IPS-18c (cell line): ENCODE measurements around the gene APPBP2.
"Not testable (repeated sequence)": the region's sequence is repeated elsewhere in the genome, so short reads cannot be mapped to it uniquely, and the experiment has no call there.

Experiments used
- H3K4me3 ChIP-seq: 2 replicates; pipeline ENCODE4 v1.7.0; 2013; ENCODE audit warnings: low read depth, mild to moderate bottlenecking, low read length, moderate library complexity; ENCODE audit not compliant: insufficient read depth
- H3K9me3 ChIP-seq: one replicate; pipeline ENCODE4 v1.6.1; 2013; ENCODE audit warnings: mild to moderate bottlenecking, low read length, moderate library complexity; ENCODE audit not compliant: control insufficient read depth, insufficient read depth

APPBP2 gene

DNA sequence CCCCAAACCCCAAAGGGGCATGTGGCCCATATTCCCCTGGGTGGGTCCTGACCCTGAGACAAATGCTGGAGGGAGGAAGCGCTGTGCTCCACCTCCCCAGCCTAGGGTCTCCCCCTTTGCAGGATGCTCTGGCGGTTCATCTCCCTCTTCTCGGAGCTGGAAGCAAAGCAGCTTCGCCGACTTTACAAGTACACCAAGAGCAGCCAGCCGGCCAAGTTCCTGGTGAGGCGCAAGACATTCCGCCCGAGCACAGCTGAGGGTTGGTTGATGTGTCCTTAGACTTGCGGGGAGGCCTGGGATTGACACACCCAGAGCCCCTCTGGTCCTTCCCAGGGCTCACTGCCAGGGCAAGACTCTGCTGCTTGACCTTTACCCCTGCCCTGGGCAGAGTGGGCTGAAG is 99.4 kb downstream of the APPBP2 start:
- Histone ChIP-seq H3K9me3 (no peaks in the 10 kb centered on the region), H3K4me3 (no peak overlapping the region)

DNA sequence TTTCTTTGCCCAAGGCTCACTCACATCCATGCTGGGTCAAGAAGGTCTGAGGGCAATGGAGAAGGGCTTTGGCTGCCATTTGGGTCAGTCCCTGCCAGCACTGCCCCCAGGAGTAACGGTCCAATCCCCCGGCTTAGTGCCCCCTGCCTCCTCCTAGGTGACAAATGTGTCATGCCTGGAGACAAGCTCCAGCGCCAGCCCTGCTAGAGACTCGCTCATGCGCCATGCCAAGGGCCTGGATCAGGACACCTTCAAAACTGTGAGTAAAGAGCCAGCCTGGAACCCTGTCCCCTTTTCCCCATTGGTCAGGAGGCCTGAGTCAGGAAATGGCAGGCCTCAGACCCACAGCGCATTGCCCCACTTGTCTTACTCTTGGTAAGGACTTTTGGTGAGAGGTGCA is 100.4 kb downstream of the APPBP2 start:
- no peaks in the 10 kb centered on the region for H3K9me3 ChIP-seq
- H3K4me3 ChIP-seq = no peak overlapping the region

DNA sequence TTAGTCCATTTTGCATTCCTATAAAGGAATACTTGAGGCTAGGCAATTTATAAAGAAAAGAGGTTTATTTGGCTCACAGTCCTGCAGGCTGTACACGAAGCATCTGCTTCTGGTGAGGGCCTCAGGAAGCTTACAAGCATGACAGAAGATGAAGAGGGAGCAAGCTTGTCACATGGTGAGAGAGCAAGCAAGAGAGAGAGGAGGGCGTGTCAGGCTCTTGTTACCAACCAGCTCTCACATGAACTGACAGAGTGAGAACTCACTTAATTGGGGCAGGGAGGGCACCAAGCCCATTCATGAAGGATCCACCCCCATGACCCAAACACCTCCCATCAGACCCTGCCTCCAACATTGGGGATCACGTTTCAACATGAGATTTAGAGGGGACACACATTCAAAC is 102.2 kb downstream of the APPBP2 start:
- H3K9me3 ChIP-seq = no peaks in the 10 kb centered on the region

DNA sequence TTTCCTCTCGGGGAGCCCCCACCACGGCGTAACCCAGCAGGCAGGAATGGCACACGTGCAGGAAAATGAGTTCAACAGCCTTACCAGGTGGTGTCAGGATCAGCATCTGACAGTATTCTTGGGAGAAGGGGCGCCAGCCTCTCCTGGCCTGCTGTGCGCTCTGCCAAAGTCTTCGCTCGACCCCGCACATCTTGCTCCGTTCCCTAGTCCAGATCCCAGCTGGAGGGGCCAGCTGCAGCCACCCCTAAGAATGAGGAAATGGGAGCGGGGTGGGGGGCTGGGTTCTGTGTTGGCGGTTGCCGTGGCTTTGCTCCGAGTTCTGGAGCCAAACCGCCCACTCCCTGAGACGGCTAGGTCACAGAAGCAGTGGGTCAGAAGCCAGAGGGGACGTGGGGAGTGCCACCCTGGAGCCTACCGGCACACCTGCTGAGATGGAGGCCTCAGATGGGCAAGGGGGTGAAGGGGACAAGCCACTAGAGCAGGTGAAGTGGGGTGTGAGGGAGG is 103.8 kb downstream of the APPBP2 start, which contains the start of gene CHCT1:
TSS of gene CHCT1 (plus strand) at position 328 of the 504 bp plus-strand sequence. CDS start at position 432, 104 bp downstream.
- Histone ChIP-seq H3K4me3 (peak within 1 kb of the TSS; percentile 76), H3K9me3 (no peaks in the 10 kb centered on the region)

More for the DNA sequence above, 102.2 kb downstream of the APPBP2 start:
- H3K4me3 ChIP-seq = no peak overlapping the region

DNA sequence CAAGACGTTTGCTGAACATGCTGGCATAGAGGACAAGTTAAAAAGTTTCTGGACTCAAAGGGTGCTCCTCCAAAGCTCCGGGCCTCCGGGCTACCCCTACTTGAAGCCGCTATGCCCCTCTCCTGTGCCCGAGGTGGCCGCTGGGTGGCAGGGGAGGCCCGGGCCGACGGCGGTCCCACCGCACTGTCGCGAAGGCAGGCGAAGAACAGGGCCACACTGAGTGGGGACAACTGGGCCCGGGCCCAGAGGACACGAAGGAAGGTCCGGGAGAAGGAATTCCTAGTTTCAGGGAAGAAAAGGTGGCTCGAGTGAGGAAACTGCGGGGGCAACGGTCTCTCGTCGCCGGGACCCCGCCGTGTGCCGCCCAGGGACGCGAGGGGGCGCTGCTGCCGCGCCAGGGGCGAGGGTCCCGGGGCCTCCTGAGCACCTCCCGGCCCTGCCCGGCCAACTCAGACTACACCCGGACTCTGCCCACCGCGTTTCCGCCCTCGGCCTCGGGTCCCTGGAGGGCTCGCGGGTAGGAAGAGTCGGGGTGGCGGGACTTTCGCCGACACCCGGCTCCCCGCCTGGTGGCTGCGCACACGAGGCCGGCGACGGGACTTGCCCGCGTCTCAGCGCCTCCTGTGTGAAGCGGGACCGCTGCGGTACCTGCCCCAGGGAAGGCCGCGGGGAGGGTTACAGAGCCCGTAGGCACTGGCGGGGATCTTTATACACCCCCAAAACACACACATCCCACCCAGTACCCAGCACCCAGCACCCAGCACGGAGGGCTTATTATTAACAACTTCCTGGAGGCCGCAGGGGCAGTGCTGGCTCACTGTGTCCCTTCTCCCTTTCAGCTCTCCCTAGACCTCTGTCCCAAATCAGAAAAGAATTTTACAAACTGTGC is 104.5 kb downstream of the APPBP2 start:
- Histone ChIP-seq H3K9me3 (no peaks in the 10 kb centered on the region), H3K4me3 (peak overlapping the region; percentile 76)

DNA sequence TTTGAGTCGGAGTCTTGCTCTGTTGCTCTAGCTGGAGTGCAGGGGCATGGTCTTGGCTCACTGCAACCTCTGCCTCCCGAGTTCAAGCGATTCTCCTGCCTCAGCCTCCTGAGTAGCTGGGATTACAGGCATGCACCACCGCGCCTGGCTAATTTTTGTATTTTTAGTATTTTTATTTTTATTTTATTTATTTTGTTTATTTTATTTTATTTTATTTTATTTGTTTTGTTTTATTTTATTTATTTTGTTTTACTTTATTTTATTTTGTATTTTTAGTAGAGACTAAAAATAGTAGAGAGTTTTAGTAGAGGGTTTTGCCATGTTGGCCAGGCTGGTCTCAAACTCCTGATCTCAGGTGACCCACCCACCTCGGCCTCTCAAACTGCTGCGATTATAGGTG is 106.2 kb downstream of the APPBP2 start:
- H3K4me3 ChIP-seq, H3K9me3 ChIP-seq: not testable (repeated sequence)

DNA sequence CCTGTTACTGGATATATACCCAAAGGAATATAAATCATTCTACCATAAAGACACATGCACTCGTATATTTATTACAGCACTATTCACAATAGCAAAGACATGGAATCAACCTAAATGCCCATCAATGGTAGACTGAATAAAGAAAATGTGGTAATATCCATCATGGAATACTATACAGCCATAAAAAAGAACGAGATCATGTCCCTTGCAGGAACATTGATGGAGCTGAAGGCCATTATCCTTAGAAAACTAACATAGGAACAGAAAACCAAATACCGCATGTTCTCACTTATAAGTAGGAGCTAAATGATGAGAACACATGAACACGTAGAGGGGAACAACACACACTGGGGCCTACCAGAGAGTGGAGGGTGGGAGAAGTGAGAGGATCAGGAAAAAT is 107.0 kb downstream of the APPBP2 start:
- not testable (repeated sequence) for H3K4me3 ChIP-seq, H3K9me3 ChIP-seq

DNA sequence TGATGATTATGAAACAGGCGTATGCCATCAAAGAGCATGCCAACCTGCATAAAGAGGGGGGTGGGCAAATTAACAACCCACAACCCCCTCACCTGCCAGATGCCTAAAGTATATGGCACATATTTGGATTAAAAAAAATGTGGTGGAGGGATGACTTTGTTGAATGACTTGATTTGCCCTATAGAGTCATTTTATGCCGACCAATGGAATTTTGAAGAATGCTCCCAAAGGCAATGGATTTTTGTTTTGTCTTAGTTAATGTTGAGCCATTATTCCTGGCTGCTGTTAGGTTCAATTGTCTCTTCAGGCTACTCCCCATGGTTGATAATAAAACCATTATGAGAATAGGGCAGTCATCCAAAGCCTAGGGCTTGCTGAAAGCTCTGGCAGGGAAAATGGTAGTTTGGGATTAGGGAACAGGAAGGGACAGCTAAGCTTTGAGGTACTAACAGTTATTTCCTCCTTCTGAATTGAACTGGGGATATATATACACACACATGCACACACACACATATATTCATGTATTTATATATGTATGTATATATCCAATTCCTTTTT is 109.6 kb downstream of the APPBP2 start:
- Histone ChIP-seq H3K9me3 (no peaks in the 10 kb centered on the region), H3K4me3 (no peak overlapping the region)

DNA sequence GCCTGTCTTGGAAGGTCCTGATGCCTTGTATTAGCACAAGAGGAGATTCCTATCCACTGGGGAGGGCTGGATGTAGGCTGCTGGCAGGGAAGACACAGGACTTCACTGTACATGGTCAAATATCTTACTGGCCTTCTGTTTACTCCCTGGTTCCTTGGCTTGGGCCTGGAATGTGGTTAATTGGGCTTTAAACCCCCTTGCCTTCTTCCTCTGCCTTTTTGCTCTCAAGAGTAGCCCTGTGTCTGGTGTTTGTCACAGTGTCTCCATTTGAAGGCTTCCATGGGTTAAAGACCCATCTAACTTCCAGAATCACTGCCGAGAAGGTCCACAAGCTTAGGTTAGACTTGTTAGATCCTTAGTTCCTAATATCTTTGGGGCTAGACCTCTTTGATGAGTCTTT is 110.9 kb downstream of the APPBP2 start:
- Histone ChIP-seq H3K4me3 (no peak overlapping the region), H3K9me3 (no peaks in the 10 kb centered on the region)

DNA sequence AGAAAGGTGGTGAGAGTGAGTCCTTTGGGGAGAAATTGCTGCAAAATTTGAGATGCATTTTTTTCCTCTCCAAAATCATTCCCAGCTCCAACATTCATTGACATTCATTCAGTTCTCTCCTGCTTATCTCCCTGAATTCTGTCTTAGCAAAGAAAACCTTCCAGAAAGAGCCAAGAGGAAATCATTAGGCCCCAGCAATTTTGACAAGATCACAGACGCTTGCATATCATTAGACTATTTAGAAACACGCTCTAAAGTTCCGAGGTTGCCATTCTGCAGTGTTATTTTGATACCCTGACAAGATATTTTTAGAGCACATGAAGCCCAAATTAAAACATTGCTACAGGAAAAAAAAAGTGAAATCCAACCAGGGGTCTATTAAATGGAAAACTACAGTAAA is 113.3 kb downstream of the APPBP2 start:
- Histone ChIP-seq H3K9me3 (no peaks in the 10 kb centered on the region), H3K4me3 (no peak overlapping the region)

DNA sequence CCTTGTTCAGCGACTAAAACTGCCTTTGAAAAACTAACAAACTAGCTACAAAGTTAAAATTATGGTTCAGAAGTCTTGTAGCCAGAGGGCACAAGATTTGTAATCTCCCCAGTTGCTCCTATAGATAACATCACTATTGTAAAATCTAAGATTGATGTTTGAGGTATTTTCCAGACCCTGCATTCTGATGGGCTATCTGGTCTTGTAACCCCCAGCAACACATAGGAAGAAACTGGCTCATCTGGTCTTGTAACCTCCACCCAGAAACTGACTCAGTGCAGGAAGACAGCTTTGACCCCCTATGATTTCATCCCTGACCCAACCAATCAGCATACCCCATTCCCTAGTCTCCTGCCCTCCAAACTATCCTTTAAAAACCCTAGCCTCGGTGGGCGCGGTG is 116.0 kb downstream of the APPBP2 start:
- Histone ChIP-seq H3K9me3 (no peaks in the 10 kb centered on the region), H3K4me3 (no peak overlapping the region)

DNA sequence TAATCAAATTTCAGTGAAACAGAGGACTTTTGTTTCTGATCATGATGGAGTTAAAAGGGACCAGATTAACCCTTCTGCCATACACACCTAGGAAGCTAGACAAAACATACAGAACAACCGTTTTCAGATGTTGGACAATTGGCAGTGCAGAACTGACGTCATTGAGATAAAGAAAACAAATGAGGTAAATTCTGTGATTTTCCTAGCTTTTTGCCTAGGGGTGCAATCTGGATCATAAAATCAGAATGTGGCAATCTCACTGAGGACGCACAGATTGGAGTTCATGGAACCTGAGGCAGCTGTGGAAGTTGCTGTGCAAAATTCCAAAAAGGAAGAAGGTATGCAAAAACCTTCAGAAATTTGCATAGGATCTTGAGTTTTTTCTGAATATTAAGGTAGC is 119.2 kb downstream of the APPBP2 start:
- H3K9me3 ChIP-seq = no peaks in the 10 kb centered on the region
- H3K4me3 ChIP-seq = no peak overlapping the region

DNA sequence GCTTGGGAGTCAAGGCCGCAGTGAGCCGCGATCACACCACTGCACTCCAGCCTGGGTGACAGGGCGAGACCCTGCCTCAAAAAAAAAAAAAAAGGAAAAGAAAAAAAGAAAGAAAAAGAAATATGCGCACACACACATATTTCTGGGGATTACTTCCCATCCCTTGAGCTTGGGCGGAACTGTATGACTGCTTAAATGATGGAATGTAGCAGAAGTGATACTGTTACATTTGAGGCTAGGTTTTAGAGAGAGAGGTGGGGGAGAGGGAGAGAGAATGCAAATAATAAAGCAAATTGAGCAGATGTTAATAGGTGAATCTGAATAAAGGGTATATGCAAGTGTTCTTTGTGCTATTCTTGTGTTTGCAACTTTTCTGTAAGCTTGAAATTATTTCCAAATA is 122.1 kb downstream of the APPBP2 start:
- Histone ChIP-seq H3K4me3 (no peak overlapping the region), H3K9me3 (peaks cover 2% of the 10 kb centered on the region)

DNA sequence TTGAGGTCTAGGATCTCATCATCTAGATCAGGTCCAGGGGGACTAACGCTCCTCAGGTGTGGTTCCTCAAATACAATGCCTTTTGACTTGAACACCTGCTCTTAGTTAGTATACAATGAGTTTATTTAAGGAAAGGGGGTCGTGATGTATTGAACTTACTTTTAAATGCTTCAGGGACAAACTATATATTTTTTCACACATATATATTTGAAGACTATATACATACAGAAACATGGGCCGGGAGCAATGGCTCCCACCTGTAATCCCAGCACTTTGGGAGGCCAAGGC is 122.6 kb downstream of the APPBP2 start:
- H3K9me3 ChIP-seq = peaks cover 2% of the 10 kb centered on the region
- no peak overlapping the region for H3K4me3 ChIP-seq

DNA sequence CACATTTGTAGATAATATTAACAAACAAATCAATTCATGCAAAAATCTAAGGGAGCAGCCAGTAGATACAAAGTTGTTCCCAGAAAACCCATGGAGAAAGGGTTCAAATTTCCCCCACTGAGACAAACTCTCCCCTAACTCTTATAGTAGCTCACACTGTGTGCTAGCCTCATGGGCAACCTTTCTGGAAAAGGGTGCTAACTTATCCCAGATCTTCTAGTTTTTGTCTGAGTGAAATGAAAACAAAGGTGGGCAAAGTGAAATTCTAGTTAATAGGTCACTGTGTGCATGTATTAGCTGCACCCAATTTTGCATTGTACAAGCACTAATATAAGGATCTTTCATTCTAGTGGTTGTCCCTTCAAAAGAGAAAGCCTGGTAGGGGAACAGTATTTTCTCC is 124.2 kb downstream of the APPBP2 start:
- Histone ChIP-seq H3K4me3 (no peak overlapping the region), H3K9me3 (peaks cover 2% of the 10 kb centered on the region)

DNA sequence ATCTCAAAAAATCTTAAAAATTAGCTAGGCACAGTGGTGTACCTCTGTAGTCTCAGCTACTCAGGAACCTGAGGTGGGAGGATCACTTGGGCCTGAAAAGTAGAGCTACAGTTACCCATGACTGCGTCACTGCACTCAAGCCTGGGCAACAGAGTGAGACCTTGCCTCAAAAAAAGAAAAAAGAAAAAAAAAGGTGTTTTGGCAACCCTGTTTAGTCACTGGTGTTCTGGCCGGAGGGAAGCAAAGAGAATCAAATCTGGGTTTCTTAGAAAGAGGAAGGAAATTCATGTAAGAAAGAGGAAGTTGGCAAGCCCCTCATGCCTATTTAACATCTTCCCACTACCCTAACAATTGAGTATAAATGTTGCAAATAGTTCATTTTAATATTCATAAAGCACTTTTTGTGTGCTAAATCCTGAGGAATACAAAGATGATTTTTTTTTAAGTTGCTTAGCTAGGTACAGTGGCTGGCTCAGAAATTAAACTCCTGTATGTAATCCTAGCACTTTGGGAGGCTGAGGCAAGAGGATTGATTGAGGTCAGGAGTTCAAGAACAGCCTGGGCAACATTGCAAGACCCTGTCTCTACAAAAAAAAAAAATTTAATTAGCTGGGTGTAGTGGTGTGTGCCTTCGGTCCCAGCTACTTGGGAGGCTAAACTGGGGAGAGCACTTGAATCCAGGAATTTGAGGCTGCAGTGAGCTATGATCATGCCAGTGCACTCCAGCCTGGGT is 127.6 kb downstream of the APPBP2 start:
- Histone ChIP-seq H3K9me3 (peaks cover 2% of the 10 kb centered on the region), H3K4me3 (no peak overlapping the region)

DNA sequence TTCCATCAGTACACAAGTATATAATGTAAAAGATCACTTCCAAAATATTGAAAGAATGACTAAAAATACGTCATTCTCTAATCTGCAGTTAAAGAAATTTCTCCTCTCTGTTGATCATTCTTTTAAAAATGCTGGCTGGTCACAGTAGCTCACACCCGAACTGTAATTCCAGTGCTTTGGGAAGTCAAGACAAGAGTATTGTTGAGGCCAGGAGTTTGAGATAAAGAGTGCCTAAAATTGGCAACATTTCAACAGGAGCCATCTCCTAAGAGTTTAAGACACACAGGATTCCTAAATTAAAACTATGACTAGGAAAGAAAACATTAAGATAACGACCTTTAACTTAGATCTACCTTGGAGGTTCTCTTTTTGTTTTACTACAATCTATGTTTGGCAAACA is 129.6 kb downstream of the APPBP2 start:
- H3K9me3 ChIP-seq = peaks cover 2% of the 10 kb centered on the region

DNA sequence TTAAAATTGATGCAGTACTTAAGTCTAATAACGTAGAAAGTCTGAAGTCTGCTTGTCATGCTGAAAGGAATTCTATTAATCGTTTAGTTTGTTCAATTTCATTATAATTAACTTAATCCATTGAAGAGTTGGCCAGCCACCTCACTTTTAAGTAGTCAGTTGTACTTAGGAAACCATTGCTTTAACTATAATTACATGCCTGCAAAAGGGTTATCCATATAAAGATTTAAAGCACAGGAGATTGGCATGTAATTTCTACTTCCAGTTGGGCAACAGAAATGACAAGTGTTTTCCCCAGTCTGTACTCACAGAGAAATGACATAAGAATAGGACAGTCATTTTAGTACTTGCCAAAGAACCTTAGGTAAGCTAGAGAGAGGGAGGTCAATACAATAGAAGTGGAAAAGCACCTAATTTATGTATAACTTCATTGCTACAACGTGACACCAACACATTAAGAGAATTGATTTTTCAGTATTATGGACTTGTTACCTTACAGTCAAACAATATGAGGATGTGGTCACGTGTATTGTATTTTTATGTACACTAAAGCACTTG is 130.5 kb downstream of the APPBP2 start:
- Histone ChIP-seq H3K9me3 (peaks cover 2% of the 10 kb centered on the region), H3K4me3 (no peak overlapping the region)

More for the DNA sequence above, 129.6 kb downstream of the APPBP2 start:
- no peak overlapping the region for H3K4me3 ChIP-seq
